ENCODE measurements around the gene KLHL41. TPM values are rescaled to one million over a fixed set of nuclear protein-coding genes. Genes with fewer than 3 reads are reported as not detected.
"Not testable (repeated sequence)": the region's sequence is repeated elsewhere in the genome, so short reads cannot be mapped to it uniquely, and the experiment has no call there.

The KLHL41 gene
- total RNA-seq, 1 donor: 0.43 TPM

GRCh38 chr2:169513926-169514325 lies 4.4 kb downstream of the KLHL41 start:
- TF ChIP-seq, protein P1, sequence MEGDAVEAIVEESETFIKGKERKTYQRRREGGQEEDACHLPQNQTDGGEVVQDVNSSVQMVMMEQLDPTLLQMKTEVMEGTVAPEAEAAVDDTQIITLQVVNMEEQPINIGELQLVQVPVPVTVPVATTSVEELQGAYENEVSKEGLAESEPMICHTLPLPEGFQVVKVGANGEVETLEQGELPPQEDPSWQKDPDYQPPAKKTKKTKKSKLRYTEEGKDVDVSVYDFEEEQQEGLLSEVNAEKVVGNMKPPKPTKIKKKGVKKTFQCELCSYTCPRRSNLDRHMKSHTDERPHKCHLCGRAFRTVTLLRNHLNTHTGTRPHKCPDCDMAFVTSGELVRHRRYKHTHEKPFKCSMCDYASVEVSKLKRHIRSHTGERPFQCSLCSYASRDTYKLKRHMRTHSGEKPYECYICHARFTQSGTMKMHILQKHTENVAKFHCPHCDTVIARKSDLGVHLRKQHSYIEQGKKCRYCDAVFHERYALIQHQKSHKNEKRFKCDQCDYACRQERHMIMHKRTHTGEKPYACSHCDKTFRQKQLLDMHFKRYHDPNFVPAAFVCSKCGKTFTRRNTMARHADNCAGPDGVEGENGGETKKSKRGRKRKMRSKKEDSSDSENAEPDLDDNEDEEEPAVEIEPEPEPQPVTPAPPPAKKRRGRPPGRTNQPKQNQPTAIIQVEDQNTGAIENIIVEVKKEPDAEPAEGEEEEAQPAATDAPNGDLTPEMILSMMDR (IDR thresholded peaks at IDR 0.05; ENCODE audit: insufficient read depth, low read depth, low read length): no peak
- peak; percentile 24 for DNase-seq (ENCODE audit: low read depth)
- H3K4me3 ChIP-seq (ENCODE audit: low read depth, low read length): no peak overlapping the region

DNA sequence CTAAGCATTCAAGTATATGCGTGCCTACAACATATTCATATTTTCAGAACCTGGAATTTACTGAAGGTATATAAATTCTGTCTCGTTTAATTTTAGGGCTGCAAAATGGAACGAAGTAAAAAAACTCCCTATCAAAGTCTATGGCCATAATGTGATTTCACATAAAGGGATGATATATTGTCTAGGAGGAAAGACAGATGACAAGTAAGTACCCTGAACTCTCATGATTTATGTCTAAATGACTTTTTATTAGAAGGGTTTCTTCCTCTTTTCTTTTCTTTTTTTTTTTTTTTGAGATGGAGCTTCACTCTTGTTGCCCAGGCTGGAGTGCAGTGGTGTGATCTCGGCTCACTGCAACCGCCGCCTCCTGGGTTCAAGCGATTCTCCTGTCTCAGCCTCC lies 5.3 kb downstream of the KLHL41 start:
- not testable (repeated sequence) for DNase-seq (ENCODE audit: low read depth); H3K4me3 ChIP-seq (ENCODE audit: low read depth, low read length)

DNA sequence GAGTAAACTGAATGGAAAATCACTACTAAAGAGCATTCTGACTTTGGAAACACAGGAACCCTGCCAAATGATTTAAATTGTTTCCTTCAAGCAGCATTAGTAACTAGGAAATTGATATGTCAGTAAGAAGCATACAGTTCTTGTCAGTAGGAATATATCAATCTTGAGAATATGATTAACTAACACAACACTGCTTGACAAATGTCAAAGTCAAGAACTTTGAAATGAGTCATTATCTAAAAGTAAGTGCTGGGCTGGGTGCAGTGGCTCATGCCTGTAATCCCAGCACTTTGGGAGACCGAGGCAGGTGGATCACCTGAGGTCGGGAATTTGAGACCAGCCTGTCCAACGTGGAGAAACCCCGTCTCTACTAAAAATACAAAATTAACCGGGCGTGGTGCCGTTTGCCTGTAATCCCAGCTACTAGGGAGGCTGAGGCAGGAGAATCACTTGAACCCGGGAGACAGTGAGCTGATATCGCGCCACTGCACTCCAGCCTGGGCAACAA lies 7.0 kb downstream of the KLHL41 start:
- DNase-seq (ENCODE audit: low read depth); H3K4me3 ChIP-seq (ENCODE audit: low read depth, low read length): not testable (repeated sequence)

GRCh38 chr2:169520896-169521295 lies 11.4 kb downstream of the KLHL41 start:
- no peak overlapping the region for H3K4me3 ChIP-seq (ENCODE audit: low read depth, low read length)
- TF ChIP-seq, protein P1 (IDR thresholded peaks at IDR 0.05; ENCODE audit: insufficient read depth, low read depth, low read length): no peak
- DNase-seq (ENCODE audit: low read depth): no peak

DNA sequence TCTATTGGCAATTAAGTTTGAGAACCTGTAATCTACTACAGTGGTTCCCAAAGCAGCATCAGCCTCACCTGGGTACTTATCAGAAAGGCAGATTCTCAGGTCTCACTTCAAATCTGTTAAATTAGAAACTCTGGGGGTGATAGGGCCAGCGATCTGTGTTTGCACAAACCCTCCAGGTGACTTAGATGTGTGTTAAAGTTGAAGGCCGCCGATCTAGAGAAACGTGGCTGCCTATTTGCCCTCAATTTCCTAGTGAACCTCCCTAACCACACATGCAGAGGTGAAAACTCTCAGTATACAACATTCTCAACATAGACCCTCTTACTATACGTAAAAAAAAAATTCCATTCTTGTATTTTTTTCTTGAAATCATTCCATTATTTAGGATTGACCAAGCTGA lies 14.2 kb downstream of the KLHL41 start:
- no peak overlapping the region for H3K4me3 ChIP-seq (ENCODE audit: low read depth, low read length)
- TF ChIP-seq, protein P1 (IDR thresholded peaks at IDR 0.05; ENCODE audit: insufficient read depth, low read depth, low read length): no peak
- DNase-seq (ENCODE audit: low read depth): no peak

GRCh38 chr2:169525434-169525833 lies 15.9 kb downstream of the KLHL41 start:
- DNase-seq (ENCODE audit: low read depth): no peak
- TF ChIP-seq, protein P1 (IDR thresholded peaks at IDR 0.05; ENCODE audit: insufficient read depth, low read depth, low read length): no peak
- H3K4me3 ChIP-seq (ENCODE audit: low read depth, low read length): no peak overlapping the region

DNA sequence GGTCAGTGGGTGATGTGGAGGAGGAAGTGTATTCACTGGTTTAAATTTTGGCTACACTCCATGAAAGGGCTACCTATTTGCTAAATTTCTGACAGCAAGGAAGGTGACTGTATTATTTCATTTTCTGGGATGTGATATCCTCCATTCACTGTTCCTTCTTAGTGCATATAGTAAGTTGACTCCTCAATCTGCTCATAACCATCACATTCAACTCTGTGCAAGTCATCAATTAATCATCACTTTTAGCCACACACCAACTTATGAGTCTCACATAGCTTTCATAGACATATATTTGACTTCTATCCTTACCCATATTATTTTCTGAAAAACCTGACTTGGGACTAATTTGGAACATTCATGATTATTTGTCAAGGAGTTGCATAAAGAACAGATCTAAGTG lies 16.9 kb downstream of the KLHL41 start:
- no peak overlapping the region for H3K4me3 ChIP-seq (ENCODE audit: low read depth, low read length)
- DNase-seq (ENCODE audit: low read depth): no peak
- TF ChIP-seq, protein P1 (IDR thresholded peaks at IDR 0.05; ENCODE audit: insufficient read depth, low read depth, low read length): no peak

DNA sequence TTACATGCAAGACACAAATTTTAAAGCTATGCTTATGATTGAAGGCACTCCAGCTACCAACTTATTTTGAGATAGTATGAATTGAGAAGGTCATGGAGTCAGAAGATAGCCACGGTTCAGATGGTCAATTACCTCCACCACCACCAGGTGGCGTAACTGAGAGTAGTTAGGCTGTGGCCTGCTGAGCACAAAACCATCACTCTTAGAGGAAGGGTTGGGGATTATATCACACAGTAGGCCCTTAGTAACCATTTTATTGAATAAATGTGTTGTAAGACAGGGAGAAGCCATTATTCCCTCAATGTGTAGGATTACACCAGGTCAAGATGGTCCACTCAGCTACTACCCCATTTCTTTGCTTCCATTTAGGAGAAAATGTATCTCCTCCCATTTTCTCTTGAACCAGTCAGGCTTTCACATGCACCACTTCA lies 18.8 kb downstream of the KLHL41 start:
- peak; percentile 54 for DNase-seq (ENCODE audit: low read depth)
- TF ChIP-seq, protein P1 (IDR thresholded peaks at IDR 0.05; ENCODE audit: insufficient read depth, low read depth, low read length): peak; percentile 87
- no peak overlapping the region for H3K4me3 ChIP-seq (ENCODE audit: low read depth, low read length)

GRCh38 chr2:169539460-169539859 lies 30.0 kb downstream of the KLHL41 start:
- not testable (repeated sequence) for H3K4me3 ChIP-seq (ENCODE audit: low read depth, low read length); DNase-seq (ENCODE audit: low read depth)

Measured in fibroblast of villous mesenchyme (primary cell).